Fibroblast of upper back skin (primary cell): Measurements from ENCODE around the gene GAR1.
"Not testable (repeated sequence)": the region's sequence is repeated elsewhere in the genome, so short reads cannot be mapped to it uniquely, and the experiment has no call there.

Experiments used
- DNase-seq: peaks from one replicate; pipeline ENCODE4 v3.0.0-alpha.2; 2013

GAR1 gene

DNA sequence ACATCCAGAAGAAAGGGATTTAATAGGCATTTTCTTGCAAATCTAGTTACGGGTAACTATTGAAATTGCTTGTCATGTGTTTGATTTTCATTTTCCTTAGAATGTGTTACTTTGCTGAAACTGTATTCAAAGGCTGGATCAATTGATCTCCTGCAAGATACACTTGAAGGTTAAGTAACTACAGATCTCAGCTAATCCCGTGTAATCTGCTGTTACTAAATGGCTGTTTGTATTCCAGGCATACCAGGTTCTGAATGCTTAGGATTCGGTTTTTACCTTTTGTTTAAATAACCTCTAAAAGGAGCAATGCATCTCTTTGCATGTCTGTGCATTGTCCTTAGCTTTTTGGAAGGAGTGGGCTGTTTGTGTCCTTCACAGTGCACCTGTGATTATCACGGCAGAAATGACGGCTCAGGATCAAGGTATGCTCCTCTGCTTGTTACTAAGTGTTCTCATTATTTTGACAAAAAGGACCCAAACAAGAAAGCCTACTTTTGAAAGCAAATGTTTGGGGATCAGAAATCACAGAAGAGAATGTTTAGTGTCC is 32.4 kb downstream of the GAR1 start, which contains the start of gene LRIT3:
Gene LRIT3 (plus strand): TSS at position 212 of the 547 bp plus-strand sequence. CDS start 95 bp downstream, at position 307.
- DNase-seq: no peak

DNA sequence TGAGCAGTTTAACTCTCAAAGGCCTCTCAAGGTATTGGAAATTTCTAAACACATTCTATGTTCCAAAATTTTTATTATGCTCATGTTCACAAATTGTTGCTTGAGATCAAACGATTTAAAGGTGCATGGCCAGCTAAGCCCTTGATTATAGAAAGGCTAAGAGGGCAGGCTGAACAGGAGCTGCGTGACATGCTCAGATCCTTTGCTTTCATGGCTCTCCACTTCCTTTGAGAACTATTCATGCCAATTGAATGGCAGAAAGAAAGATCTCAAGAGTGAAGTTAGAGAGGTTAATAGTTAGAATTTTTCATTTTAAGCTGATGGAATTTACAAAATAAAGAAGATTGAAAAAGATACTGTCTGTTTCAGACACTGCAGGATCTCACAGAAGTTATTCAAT is 32.9 kb downstream of the GAR1 start:
- no peak for DNase-seq

DNA sequence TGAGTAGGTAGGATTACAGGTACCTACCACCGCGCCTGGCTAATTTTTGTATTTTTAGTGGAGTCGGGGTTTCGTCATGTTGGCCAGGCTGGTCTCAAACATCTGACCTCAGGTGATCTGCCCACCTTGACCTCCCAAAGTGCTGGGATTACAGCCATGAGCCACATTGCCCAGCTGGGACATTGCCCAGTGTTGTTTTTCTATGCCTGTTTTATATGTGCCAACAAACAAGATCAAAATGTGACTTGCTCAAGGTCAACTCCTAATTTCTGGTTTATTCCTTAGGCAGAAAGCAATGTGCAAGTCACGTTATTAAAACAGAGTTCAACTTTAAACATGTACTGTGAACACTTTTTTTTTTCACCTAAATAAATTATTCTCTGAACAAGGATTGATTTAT is 35.0 kb downstream of the GAR1 start:
- DNase-seq: no peak

DNA sequence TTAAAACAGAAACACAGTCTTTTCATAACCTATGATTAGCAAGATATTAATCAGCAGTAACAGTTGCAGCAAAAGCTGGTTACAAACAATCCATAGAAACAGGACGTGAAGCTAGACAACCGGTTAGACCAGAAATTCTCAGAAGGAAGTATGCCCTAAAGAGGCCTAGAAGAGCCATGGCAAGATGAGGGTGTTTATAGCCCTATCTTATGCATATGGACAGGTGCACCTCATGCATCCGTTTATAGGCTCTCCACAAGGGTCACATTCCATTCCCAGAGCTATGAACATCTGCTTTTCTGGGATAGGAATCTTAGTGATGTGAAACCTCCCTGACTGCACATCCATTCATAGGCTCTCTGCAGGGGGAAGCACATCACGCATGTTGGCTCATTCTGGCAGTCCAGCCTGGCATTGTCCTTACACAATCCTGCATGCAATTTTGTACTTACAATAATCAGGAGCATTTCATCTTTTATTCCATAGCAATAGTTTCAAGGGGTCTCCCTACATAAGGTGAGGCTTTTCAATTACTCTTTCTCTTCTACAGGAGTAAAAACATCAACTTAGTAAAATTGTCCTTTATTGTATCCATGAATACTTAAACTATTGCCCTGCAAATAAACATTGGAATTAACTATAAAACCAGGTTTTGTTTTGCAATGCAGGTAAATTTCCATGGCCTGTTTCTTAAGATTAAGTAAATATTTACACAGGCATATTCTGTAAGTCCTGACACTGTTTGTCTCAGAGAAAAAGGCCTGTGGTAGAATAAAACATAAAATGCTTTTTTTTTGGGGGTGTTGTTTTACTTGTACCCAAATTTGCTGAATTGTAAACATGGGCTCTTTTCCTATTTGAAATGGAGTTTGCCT is 44.1 kb downstream of the GAR1 start:
- not testable (repeated sequence) for DNase-seq

DNA sequence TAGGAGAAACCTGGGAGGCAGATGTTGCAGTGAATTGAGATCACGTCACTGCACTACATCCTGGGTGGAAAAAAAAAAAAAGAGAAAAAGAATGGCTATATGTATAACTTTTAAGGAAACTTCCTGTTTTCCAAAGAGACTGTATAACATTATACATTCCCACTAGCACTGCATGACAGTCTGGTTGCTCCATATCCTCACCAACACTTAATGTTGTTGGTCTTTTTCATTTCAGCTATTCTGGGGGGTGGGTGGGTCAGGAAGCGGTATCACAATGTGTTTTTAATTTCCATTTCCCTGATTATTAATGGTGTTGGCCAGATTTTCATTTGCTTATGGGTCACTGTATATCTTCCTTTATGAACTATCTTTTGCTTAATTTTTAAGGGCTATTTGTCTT is 45.7 kb downstream of the GAR1 start:
- no peak for DNase-seq

DNA sequence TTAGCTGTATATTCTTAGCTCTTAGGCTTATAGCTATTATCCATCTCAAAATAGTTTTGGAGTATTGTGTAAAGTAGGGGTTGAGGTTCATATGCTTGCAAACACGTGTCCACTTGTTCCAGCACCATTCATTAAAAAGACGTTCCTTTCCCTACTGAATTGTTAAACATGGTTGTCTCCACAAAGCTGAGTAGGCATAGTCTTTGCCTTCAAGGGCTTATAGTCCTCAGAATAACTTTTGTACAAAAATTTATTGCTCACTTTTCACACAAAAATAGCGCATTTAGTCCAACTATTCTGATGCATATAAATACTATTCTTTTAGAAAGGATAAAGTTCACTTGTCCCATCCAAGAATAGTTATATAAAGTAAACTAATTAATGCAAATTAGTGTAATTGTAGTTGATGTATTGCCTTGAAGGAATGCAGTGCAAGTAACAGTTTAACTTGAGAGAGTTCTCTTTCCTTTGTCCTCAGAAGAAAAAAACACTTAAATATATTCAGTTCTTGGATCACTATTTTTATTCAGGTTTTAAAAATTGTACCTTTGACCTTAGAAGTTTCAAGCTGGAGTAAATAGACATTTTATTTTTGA is 46.5 kb downstream of the GAR1 start:
- no peak for DNase-seq

DNA sequence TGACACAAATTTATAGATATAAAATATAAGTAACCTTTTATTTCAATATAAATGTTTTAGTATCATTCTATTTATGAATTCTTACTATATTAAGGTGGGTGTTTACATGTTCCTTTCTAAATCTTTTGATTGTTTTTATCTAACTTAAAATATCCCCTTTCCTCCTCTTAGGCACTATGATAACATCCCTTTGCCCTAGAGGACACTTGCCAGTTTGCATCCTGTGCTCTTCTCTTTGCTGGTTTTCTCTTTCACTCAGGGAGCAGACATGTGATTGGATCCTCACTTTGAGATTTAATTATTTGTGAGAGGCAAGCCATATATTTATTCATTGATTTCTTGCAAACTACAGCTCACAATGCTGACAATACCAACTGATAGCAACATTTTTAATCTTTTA is 48.6 kb downstream of the GAR1 start:
- no peak for DNase-seq

DNA sequence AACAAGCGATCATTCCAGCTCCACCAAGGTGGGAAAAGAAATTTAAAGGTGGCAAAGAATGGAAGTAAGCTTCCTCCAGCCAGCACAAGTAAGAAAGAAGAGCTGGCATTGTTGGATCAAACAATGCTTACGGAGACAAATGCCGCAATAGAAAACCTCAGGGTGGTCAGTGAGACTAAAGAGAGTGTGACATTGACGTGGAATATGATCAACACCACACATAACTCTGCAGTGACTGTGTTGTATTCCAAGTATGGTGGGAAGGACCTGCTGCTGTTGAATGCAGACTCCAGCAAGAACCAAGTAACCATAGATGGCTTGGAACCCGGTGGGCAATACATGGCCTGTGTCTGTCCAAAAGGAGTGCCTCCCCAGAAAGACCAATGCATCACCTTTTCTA is 54.5 kb downstream of the GAR1 start:
- no peak for DNase-seq

DNA sequence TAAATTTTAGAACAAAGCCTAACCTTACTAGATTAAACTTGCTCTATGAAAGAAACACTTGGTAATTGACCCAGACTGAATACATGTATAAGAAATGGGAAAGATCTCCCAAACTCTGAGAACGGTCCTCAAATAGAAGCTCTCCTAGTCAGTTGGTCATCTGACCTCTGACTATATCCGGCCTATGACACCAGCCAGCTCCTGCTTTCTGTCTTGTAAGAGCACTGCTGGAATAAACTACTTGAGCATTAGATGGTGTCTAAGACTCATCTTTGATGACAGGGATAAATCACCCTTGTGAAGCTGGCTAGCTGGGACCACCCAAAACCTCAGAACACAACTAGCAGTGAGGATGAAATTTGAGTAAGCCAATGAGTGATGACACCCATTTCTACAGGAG is 56.5 kb downstream of the GAR1 start:
- DNase-seq: no peak

DNA sequence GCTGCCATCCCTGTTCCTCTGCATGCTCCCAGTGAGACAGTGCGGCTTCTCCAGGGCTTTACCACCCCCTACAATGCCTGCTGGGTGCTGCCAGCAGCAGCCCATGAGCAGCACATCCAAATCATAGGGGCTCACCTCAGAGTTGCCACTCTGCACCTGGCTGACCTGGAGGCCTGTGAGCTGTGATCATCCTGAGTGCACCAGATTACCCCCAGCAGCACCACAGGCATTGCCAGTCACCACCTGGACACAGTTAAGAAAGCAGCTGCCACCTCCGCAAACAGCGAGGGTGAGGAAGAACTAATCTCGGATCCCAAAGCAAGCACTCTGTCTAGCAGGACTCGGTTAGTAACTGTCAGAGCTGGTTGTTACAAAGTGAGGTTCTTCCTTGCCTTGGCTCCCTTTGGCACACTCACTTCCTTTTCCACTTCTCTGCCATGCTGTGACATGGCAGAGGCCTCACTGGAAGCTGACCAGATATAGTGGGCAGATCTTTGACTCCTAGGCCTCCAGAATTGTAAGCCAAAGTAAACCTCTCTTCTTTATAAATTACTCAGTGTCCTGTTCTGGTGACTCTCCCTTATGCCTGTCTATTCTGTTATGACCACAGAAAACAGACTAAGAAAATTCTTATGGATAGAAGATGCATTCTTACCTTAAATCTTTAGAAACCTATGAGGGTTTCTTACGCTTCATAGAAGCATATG is 57.5 kb downstream of the GAR1 start:
- no peak for DNase-seq

DNA sequence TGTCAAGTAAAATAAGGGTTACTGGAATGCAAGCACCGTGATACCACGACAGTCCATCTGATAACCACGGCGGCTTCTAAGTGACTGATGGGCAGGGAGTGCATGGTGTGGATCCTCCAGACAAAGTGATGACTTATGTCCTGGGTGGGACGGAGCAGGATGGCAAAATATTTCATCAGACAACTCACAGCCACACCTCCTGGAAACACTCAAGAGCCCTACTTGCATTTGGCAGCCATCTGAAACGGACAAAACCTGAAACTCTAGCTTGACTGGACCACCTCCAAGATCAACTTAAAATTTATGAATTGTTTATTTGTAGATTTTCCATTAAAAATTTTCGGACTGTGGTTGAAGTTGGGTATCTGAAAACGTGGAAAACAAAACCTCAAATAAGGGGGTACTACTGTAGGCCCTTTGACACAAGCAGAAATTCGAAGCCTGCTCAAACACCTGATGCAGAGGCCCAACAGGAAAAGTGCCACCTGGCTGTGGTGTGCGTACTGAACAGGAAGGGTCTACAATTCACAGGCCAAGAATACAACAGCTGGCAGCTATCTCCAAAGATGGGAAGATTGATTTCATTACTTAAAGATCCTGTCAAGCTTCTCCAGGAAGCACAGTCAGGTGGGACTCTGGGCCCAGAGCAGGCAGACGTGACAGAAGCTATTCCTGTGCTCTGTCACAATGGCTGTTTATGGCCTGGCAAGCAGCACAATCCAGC is 58.4 kb downstream of the GAR1 start:
- peak; percentile 66 for DNase-seq
